ENCODE results near the gene NTRK1. TPM values are rescaled to one million over a fixed set of nuclear protein-coding genes. Genes with fewer than 3 reads are reported as not detected.

NTRK1 gene
- total and polyA plus RNA-seq, 2 of the 13 experiments (the other 11 are each of a cell fraction or from before 2014, with no cell fraction given) = not detected

- TF ChIP-seq ESRRA (CRISPR knock-in tag; IDR thresholded peaks at IDR 0.05; ENCODE audit: low read depth) = no peak
- no peak for TF ChIP-seq AFF4 (CRISPR knock-in tag; IDR thresholded peaks at IDR 0.05)
These were observed 29.3 kb downstream of the NTRK1 start (continued) for GRCh38 chr1:156889802-156890580.

- WGBS (ENCODE audit: low lambda C conversion rate) = 20% methylated on average over 41 of the region's 48 CpGs
- Histone ChIP-seq H3K4me3 (replicated peaks in 1 of 3; ENCODE audit: insufficient read depth in 1 of 3, low read depth in 2 of 3, low read length in 3 of 3) (0 out of 6 replicates have a peak overlapping the region, but pooled peaks of 1 of the 3 experiments have one; percentile 11), H3K79me2 (ENCODE audit: insufficient read depth, low read length) (no peaks in the 10 kb centered on the region), H3K27ac (ENCODE audit: extremely low read length, insufficient read depth, low read length) (no peak overlapping the region), H4K20me1 (ENCODE audit: insufficient read depth, low read length) (no peaks in the 10 kb centered on the region), H3K36me3 (replicated peaks in 1 of 2; ENCODE audit: control insufficient read depth in 1 of 2, insufficient read depth in 2 of 2, low read length in 2 of 2) (no peaks in the 10 kb centered on the region), H3K9ac (ENCODE audit: insufficient read depth, low read depth, low read length) (no peak overlapping the region), H3K4me1 (ENCODE audit: insufficient read depth, low read length) (peaks cover 12% of the 10 kb centered on the region; the same call in 1 of the 2 replicates), H3K27me3 (ENCODE audit: control insufficient read depth in 1 of 2, insufficient read depth in 2 of 2, low read length in 2 of 2) (peaks cover 4 to 68% of the 10 kb centered on the region in 2 experiments; a peak in 4 of 5 replicates), H2AFZ (ENCODE audit: low read length) (no peak overlapping the region), H3K9me3 (ENCODE audit: low read length) (no peaks in the 10 kb centered on the region), H3K4me2 (ENCODE audit: low read depth, low read length) (no peak overlapping the region; the same call in 1 of the 2 replicates)
- BruUV-seq (replicated peaks) = no TSS peak
- FAIRE-seq (peak; percentile 77), ATAC-seq (peak; percentile 95), DNase-seq (ENCODE audit: low spot score) (peak; percentile 64)
- in situ Hi-C loops (cut with HindIII; ENCODE audit: extremely low pct_ligation_motif_present, low pct_unique_long_range_greater_than_20kb) (loop anchor here (5.0 kb wide), 1 partner anchor 35 kb away; no protein-coding TSS in a partner anchor), intact Hi-C loops (cut with micrococcal nuclease; ENCODE audit: unreplicated experiment) (loop anchor here (1.0 kb wide), 2 partner anchors 28 to 35 kb away; partner anchors contain the start of gene LRRC71)
- ChIA-PET POLR2A (no interaction called here), CTCF (ENCODE audit: low intra/inter-chr PET ratio, low total read pairs) (interaction anchor here (0.6 to 2.8 kb wide), 7 partner anchors 9 to 182 kb away, joined by 3 to 23 read pairs (median 3); partner anchors contain the start of gene LRRC71)
- peak; percentile 22 for TF ChIP-seq YY1 (IDR thresholded peaks at IDR 0.05; ENCODE audit: insufficient read depth, insufficient replicate concordance, low read depth, low read length)
- TF ChIP-seq HBP1 (CRISPR knock-in tag; IDR thresholded peaks at IDR 0.05; ENCODE audit: low read depth) = 0 out of 2 replicates have a peak, but pooled peaks have one; percentile 45
- no peak for TF ChIP-seq ZNF850 (CRISPR knock-in tag; conservative IDR thresholded peaks at IDR 0.05)
- TF ChIP-seq FOXK1 (CRISPR knock-in tag; IDR thresholded peaks at IDR 0.05; ENCODE audit: borderline replicate concordance, low read depth) = peak; percentile 18; the same call in 1 of the 2 replicates
- TF ChIP-seq ZNF550 (CRISPR knock-in tag; IDR thresholded peaks at IDR 0.05; ENCODE audit: borderline replicate concordance) = no peak
- TF ChIP-seq HOXA3 (CRISPR knock-in tag; IDR thresholded peaks at IDR 0.05) = peak; percentile 50; the same call in 1 of the 2 replicates
- TF ChIP-seq ZNF124 (CRISPR knock-in tag; IDR thresholded peaks at IDR 0.05) = 0 out of 2 replicates have a peak, but pooled peaks have one; percentile 30
- TF ChIP-seq TAF1 (CRISPR knock-in tag; IDR thresholded peaks at IDR 0.05) = no peak
- TF ChIP-seq GABPB1 (CRISPR knock-in tag; IDR thresholded peaks at IDR 0.05) = peak; percentile 53; the same call in 1 of the 2 replicates
- peak; percentile 70 for TF ChIP-seq RAD21 (CRISPR knock-in tag; IDR thresholded peaks at IDR 0.05)
These were observed 31.8 kb downstream of the NTRK1 start for GRCh38 chr1:156892190-156893047.

Measured in HepG2 (cell line).